Suprapubic skin (tissue), 4 donors: Measurements from ENCODE around the gene ABCB1.

Experiments used
- CTCF ChIP-seq, 2 donors: fragments of 200-600 bp in 1 of 2; fragments of 450-650 bp in 1 of 2; sonication (generic) in 1 of 2; IDR thresholded peaks; one replicate each; pipeline ENCODE4 v1.5.1; 2016 to 2019; ENCODE audit warnings: antibody characterized with exemption in 2 of 2, mild to moderate bottlenecking in 1 of 2, moderate library complexity in 1 of 2
- EP300 ChIP-seq: sonication (generic); formaldehyde crosslinking; IDR thresholded peaks from one replicate; pipeline ENCODE4 v1.6.1; 2017; ENCODE audit warnings: antibody characterized with exemption
- POLR2A ChIP-seq, 2 donors: fragments of 450-650 bp; IDR thresholded peaks; one replicate each; pipeline ENCODE4 v1.6.1; 2017; ENCODE audit warnings: antibody characterized with exemption in 2 of 2, mild to moderate bottlenecking in 2 of 2, moderate library complexity in 2 of 2
- POLR2AphosphoS5 ChIP-seq, 3 donors: sonication (generic); formaldehyde crosslinking; IDR thresholded peaks; one replicate each; pipeline ENCODE4 v1.6.1; 2017; ENCODE audit warnings: antibody characterized with exemption in 3 of 3

GRCh38 chr7:87506246-87507180 lies 94.2 kb downstream of the ABCB1 start:
- TF ChIP-seq POLR2A (IDR thresholded peaks at IDR 0.05) (no peak), POLR2AphosphoS5 (IDR thresholded peaks at IDR 0.05) (no peak), CTCF (IDR thresholded peaks at IDR 0.05) (no peak), EP300 (no peak)
